NOMO-1 (cell line): Measurements from ENCODE around the gene FABP3.

Experiments
- DNase-seq, 2 experiments: peaks; one replicate each; lab custom pipeline; 2025; ENCODE audit not compliant: unreplicated experiment in 2 of 2; lab: John Stamatoyannopoulos, UW

FABP3 gene

DNA sequence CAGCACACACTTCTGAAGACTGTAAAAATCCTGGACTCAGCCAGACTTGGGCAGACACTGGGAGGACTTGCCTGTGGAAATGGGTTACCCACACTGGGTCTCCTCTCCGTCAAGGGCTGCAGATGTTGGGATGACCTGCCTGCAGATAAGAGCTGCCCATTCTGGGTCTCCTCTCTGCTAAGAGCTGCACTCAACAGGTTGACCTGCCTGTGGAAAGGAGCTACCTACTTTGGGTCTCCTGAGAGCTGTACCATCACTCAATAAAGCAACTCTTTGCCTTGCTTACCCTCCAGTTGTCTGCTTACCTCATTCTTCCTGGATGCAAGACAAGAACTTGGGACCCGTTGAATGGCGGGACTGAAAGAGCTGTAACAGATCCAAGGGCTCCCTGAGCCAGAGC, 47.9 kb downstream of the FABP3 start:
- no peak for DNase-seq

DNA sequence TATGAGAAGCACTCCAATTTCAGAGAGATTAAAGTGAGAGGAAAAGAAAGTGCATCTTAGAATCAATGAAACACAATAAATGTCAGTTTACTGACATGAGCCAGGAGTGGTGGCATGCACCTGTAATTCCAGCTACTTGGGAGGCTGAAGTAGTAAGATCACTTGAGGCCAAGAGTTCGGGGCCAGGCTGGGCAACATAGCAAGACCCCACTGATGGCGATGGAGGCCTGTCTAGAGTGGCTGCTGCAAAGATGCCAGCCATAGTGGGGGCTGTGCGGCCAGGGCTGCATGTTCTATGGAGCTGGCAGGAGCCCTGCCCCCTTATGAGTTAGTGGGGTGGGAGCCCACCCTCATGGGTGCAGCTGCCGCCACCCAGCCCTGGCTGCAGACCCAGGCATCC, 48.8 kb downstream of the FABP3 start:
- no peak for DNase-seq

DNA sequence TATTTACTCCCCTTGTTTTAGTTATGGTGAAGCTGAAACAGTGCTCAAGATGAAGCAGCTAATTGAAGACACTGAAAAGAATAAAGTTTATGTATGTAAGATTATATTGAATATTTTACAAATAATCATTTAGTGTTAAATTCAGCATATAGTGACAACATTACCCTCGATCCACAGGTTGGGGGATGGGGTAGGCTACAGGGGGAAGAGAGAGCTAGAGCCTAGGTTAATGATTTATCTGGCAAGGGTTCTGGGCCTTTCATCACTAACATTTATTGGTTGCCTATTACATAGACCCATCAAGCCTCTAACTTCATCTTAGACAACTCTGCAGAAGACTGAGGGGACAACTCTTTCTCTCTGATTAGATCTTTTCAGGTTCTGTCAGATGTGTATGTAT, 54.7 kb downstream of the FABP3 start:
- no peak for DNase-seq

DNA sequence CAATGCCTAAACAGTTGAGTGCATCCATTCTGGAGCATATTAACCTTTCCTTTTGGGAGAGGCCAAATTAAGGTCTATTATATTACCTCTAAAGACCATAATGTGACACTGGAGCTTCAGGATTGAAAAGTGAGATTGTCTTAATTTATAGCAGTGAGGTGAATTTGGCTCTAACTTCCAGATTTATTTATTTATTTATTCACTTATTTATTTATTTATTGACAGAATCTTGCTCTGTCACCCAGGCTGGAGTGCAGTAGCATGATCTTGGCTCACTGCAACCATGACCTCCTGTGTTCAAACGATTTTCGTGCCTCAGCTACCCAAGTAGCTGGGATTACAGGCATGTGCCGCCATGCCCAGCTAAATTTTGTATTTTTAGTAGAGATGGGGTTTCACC, 57.0 kb downstream of the FABP3 start:
- no peak for DNase-seq
